Endothelial cell of umbilical vein (primary cell): ENCODE results near the gene SRCAP. TPM values are rescaled to one million over a fixed set of nuclear protein-coding genes. Genes with fewer than 3 reads are reported as not detected.
A peak's percentile ranks its signal among the peaks of the same experiment; 100 is the strongest.

Source experiments
- BruUV-seq: library from RNA; stranded (reverse); fragments of 400-500 nt; replicated peaks from 2 replicates; lab custom pipeline; 2021; lab: Mats Ljungman, UMichigan
- CTCF ChIA-PET: fragments of 300-600, 350-600 bp; sonication (Branson Sonifier 250); formaldehyde crosslinking; loops from one replicate; lab custom pipeline; 2021; ENCODE audit warnings: antibody characterized with exemption, inconsistent platforms; lab: Charles Lee
- POLR2A ChIA-PET: fragments of 300-600, 350-600 bp; sonication (Branson Sonifier 250); formaldehyde crosslinking; loops from one replicate; lab custom pipeline; 2021; ENCODE audit warnings: antibody characterized with exemption, inconsistent platforms; lab: Charles Lee
- DNase-seq: peaks from one replicate; pipeline ENCODE4 v3.0.0-alpha.2; 2011; ENCODE audit warnings: low read depth, low spot score
- FAIRE-seq: peaks from 2 replicates; lab custom pipeline; 2011; peaks lifted over from hg19 to GRCh38; lab: Jason Lieb, UNC
- H2AFZ ChIP-seq: 2 replicates; pipeline ENCODE4 v1.6.0; 2012; ENCODE audit warnings: low read depth, low read length, control low read depth, inconsistent platforms
- H3K27ac ChIP-seq: 2 replicates; pipeline ENCODE4 v1.5.1; 2011; ENCODE audit warnings: low read depth, mild to moderate bottlenecking, control low read depth, low read length, moderate library complexity; ENCODE audit not compliant: insufficient read depth
- H3K27me3 ChIP-seq, 2 experiments: 2 replicates each; pipeline versions ENCODE4 v1.6.0 to v1.6.1; 2011; ENCODE audit warnings: low read length in 2 of 2, mixed read lengths in 1 of 2; ENCODE audit not compliant: control insufficient read depth in 2 of 2, insufficient read depth in 2 of 2
- H3K36me3 ChIP-seq, 2 experiments: 2 replicates in 1 of 2; 3 replicates in 1 of 2; pipeline ENCODE4 v1.5.1; 2011; ENCODE audit warnings: low read length in 2 of 2, mild to moderate bottlenecking in 1 of 2, moderate library complexity in 1 of 2; ENCODE audit not compliant: control insufficient read depth in 2 of 2, insufficient read depth in 2 of 2; ENCODE audit errors: extremely low read depth in 1 of 2
- H3K4me1 ChIP-seq: 3 replicates; pipeline ENCODE4 v1.5.1; 2011; ENCODE audit warnings: mild to moderate bottlenecking, low read length; ENCODE audit not compliant: control insufficient read depth, insufficient read depth; ENCODE audit errors: extremely low read depth
- H3K4me2 ChIP-seq: 2 replicates; pipeline ENCODE4 v1.6.1; 2011; ENCODE audit warnings: low read length, control low read depth, mixed read lengths; ENCODE audit not compliant: insufficient read depth
- H3K4me3 ChIP-seq, 3 experiments: fragments of 200-600 bp in 1 of 3; sonication (generic), shearing (Covaris generic) in 1 of 3; replicated peaks in 1 of 3; 2 replicates each; pipeline ENCODE4 v1.5.1; 2011 to 2016; ENCODE audit warnings: control low read depth in 3 of 3, low read length in 3 of 3, mild to moderate bottlenecking in 2 of 3, inconsistent platforms in 1 of 3, low read depth in 1 of 3, moderate library complexity in 1 of 3; ENCODE audit not compliant: insufficient read depth in 1 of 3
- H3K79me2 ChIP-seq: 2 replicates; pipeline ENCODE4 v1.6.0; 2012; ENCODE audit warnings: low read length, inconsistent platforms; ENCODE audit not compliant: control insufficient read depth, insufficient read depth
- H3K9ac ChIP-seq: replicated peaks from 2 replicates; pipeline ENCODE3; 2011; ENCODE audit warnings: low read length, control low read depth; ENCODE audit not compliant: insufficient read depth; ENCODE audit errors: extremely low read depth
- H3K9me1 ChIP-seq: replicated peaks from 3 replicates; pipeline ENCODE4 v1.6.0; 2011; ENCODE audit warnings: mild to moderate bottlenecking, low read length; ENCODE audit not compliant: control insufficient read depth, insufficient read depth; ENCODE audit errors: extremely low read depth
- H3K9me3 ChIP-seq: replicated peaks from 2 replicates; pipeline ENCODE4 v1.5.1; 2012; ENCODE audit warnings: low read length, inconsistent platforms; ENCODE audit not compliant: control insufficient read depth, insufficient read depth
- H4K20me1 ChIP-seq: replicated peaks from 2 replicates; pipeline ENCODE3; 2011; ENCODE audit warnings: mild to moderate bottlenecking, low read length; ENCODE audit not compliant: control insufficient read depth, insufficient read depth; ENCODE audit errors: extremely low read depth
- EZH2 ChIP-seq: IDR thresholded peaks from 2 replicates; pipeline ENCODE4 v1.6.1; 2012; ENCODE audit warnings: borderline replicate concordance, low read depth, mild to moderate bottlenecking, moderate library complexity, low read length, inconsistent platforms; ENCODE audit not compliant: severe bottlenecking
- GATA2 ChIP-seq: IDR thresholded peaks from 2 replicates; pipeline ENCODE4 v1.7.0; 2011; ENCODE audit warnings: low read depth, mild to moderate bottlenecking, moderate library complexity, mixed read lengths, low read length; ENCODE audit not compliant: insufficient read length, insufficient read depth
- JUN ChIP-seq: IDR thresholded peaks from 2 replicates; pipeline ENCODE4 v1.6.1; 2011; ENCODE audit warnings: borderline replicate concordance, low read depth; ENCODE audit not compliant: insufficient read length, insufficient read depth
- MYC ChIP-seq: IDR thresholded peaks from one replicate; pipeline ENCODE4 v1.6.1; 2011; ENCODE audit warnings: mild to moderate bottlenecking, low read depth, low read length
- POLR2A ChIP-seq: IDR thresholded peaks from 2 replicates; pipeline ENCODE4 v1.6.1; 2012; ENCODE audit warnings: low read depth, mild to moderate bottlenecking, control low read depth, low read length
- POLR2AphosphoS5 ChIP-seq: IDR thresholded peaks from 2 replicates; pipeline ENCODE4 v1.6.1; 2012; ENCODE audit warnings: low read depth, mild to moderate bottlenecking, control low read depth, low read length, moderate library complexity; ENCODE audit not compliant: insufficient read depth
- dilution Hi-C: fragments of 300-500 bp; cut with MboI; formaldehyde crosslinking; loops from one replicate; pipeline ENCODE4 v1.15.0; 2019; ENCODE audit warnings: low sequenced_read_pairs; ENCODE audit not compliant: extremely low pct_ligation_motif_present
- intact Hi-C: fragments of 100-400 bp; cut with micrococcal nuclease; formaldehyde crosslinking; loops from one replicate; pipeline ENCODE4 v1.10.0; 2022
- polyA plus RNA-seq, 4 experiments: library from polyadenylated mRNA; depleted of rRNA in 3 of 4; stranded (reverse) in 3 of 4; unstranded in 1 of 4; fragments of >200 nt; gene quantifications; 2 replicates each; pipeline versions ENCODE4 v1.2.1 to v1.2.3, GENCODE V29; 2011 to 2012; ENCODE audit warnings: missing spikeins in 1 of 4
- total RNA-seq: library from RNA; stranded (reverse); gene quantifications from 2 replicates; pipeline ENCODE4 v1.2.3, GENCODE V29; 2021
- TF ChIP-seq, protein P1 (sequence below), 2 donors: IDR thresholded peaks; 1 replicate in 1 of 2; 2 replicates in 1 of 2; pipeline ENCODE4 v1.5.1; 2011; ENCODE audit warnings: low read length in 2 of 2, mild to moderate bottlenecking in 2 of 2, moderate library complexity in 2 of 2, control low read depth in 1 of 2, inconsistent platforms in 1 of 2, low read depth in 1 of 2; ENCODE audit not compliant: insufficient read depth in 1 of 2; ENCODE audit errors: extremely low read depth in 1 of 2
- TF ChIP-seq, protein P2 (sequence below): IDR thresholded peaks from 2 replicates; pipeline ENCODE4 v1.6.1; 2011; ENCODE audit not compliant: insufficient read depth, insufficient read length

Gene SRCAP
- total and polyA plus RNA-seq, 2 donors (not counting 3 experiments of a cell fraction or from before 2014, with no cell fraction given): 11.0 to 77.7 TPM

DNA sequence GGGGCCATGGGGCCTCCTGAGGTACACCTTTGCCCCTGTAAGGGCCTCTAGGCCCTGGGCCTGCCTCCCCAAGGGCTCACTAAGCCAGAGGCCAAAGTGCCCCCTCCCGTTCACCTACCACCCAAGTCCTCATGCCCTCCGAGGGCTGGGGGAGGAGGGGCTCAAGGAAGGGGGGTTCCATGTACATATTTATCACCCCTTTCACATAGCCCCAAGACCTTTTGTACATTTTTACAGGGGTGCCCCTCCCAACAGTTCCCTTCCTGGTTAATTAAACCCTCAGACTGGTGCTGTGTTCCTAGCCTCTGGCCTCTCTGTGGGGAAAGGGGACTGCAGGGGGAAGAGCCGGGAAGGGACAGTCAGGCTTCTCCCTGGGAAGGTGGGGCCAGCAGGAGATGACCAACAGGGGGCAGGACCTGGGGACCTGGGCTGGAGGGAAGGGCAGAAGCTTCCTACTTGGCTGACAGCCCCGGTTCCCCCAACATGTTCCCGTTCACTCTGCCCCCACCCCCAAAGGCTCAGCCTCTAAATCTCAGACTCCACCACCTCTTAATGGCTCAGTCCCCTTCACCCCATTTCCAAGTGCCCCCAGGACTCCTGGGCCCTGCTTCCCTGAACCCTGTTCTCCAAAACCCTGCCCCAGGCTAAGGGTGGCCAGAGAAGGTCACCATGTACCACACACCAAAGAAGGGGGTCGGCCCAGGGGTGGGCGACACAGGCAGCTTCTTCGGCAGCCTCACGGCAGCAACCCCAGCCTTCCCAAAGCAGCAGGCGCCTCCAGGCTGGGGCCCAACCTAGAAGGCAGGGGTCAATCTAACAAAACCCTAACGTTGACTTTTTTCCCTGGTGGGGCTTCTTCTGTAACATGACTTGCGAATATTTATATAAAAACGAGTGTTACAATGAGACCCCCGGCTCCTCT, 28.8 kb upstream of the SRCAP start:
- H3K27me3 ChIP-seq: no peaks in the 10 kb centered on the region
- TF ChIP-seq JUN (no peak), POLR2AphosphoS5 (no peak), POLR2A (no peak), MYC (no peak), EZH2 (no peak), GATA2 (no peak)
- TF ChIP-seq, protein P1, sequence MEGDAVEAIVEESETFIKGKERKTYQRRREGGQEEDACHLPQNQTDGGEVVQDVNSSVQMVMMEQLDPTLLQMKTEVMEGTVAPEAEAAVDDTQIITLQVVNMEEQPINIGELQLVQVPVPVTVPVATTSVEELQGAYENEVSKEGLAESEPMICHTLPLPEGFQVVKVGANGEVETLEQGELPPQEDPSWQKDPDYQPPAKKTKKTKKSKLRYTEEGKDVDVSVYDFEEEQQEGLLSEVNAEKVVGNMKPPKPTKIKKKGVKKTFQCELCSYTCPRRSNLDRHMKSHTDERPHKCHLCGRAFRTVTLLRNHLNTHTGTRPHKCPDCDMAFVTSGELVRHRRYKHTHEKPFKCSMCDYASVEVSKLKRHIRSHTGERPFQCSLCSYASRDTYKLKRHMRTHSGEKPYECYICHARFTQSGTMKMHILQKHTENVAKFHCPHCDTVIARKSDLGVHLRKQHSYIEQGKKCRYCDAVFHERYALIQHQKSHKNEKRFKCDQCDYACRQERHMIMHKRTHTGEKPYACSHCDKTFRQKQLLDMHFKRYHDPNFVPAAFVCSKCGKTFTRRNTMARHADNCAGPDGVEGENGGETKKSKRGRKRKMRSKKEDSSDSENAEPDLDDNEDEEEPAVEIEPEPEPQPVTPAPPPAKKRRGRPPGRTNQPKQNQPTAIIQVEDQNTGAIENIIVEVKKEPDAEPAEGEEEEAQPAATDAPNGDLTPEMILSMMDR (IDR thresholded peaks at IDR 0.05; ENCODE audit: extremely low read depth in 1 of 2, insufficient read depth in 1 of 2, low read depth in 1 of 2, low read length in 2 of 2): no peak
- TF ChIP-seq, protein P2, sequence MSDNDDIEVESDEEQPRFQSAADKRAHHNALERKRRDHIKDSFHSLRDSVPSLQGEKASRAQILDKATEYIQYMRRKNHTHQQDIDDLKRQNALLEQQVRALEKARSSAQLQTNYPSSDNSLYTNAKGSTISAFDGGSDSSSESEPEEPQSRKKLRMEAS: no peak
- no peaks in the 10 kb centered on the region for H3K79me2 ChIP-seq
- H4K20me1 ChIP-seq: no peaks in the 10 kb centered on the region
- TSS peak; percentile 69 for BruUV-seq
- H2AFZ ChIP-seq: no peak overlapping the region
- H3K9me3 ChIP-seq: no peaks in the 10 kb centered on the region
- H3K4me1 ChIP-seq: no peaks in the 10 kb centered on the region
- no peak overlapping the region for H3K4me2 ChIP-seq
- POLR2A ChIA-PET: no interaction called here
- no peak overlapping the region for H3K9ac ChIP-seq
- H3K27ac ChIP-seq: no peak overlapping the region
- peaks cover 11 to 38% of the 10 kb centered on the region in 2 experiments for H3K36me3 ChIP-seq
- dilution Hi-C loops (no loop called here), intact Hi-C loops (no loop called here)
- H3K4me3 ChIP-seq: no peak overlapping the region
- CTCF ChIA-PET: no interaction called here
- H3K9me1 ChIP-seq: no peaks in the 10 kb centered on the region
- FAIRE-seq: no peak
- DNase-seq: no peak
